Nucleus accumbens (tissue), 56 donors: ENCODE measurements around the gene CORT.
"Not testable (repeated sequence)": the region's sequence is repeated elsewhere in the genome, so short reads cannot be mapped to it uniquely, and the experiment has no call there.

Source experiments
- DNase-seq, 56 donors: peaks; one replicate each; lab custom pipeline; 2025; lab: John Stamatoyannopoulos, UW

Gene CORT

GRCh38 chr1:10473145-10473765 is 23.4 kb downstream of the CORT start:
- no peak for DNase-seq

- DNase-seq = not testable (repeated sequence)
These were observed 24.4 kb downstream of the CORT start for GRCh38 chr1:10474309-10474612.

- peak; percentile 15 to 90 (median 74) for DNase-seq
These were observed 25.0 kb downstream of the CORT start, which contains the start of gene PEX14 for GRCh38 chr1:10474613-10475507. PEX14 (plus strand) TSS chr1:10474950; CDS start chr1:10474967, 17 bp downstream.

GRCh38 chr1:10475510-10475909 is 25.7 kb downstream of the CORT start:
- DNase-seq = peak in 3 of 56 donors; percentile 31 to 40 (median 35)

GRCh38 chr1:10479296-10479695 is 29.5 kb downstream of the CORT start:
- DNase-seq = no peak

GRCh38 chr1:10480614-10481013 is 30.8 kb downstream of the CORT start:
- no peak for DNase-seq

GRCh38 chr1:10484521-10484920 is 34.7 kb downstream of the CORT start:
- DNase-seq = no peak

GRCh38 chr1:10489291-10490055 is 39.6 kb downstream of the CORT start:
- DNase-seq = no peak

GRCh38 chr1:10490286-10490970 is 40.6 kb downstream of the CORT start:
- DNase-seq = peak in 2 of 56 donors; percentile 2 to 13

- DNase-seq = no peak
These were observed 44.6 kb downstream of the CORT start for GRCh38 chr1:10494418-10494753.

- DNase-seq = peak in 50 of 56 donors; percentile 2 to 88 (median 58)
These were observed 45.1 kb downstream of the CORT start for GRCh38 chr1:10494754-10495474.

- DNase-seq = no peak
These were observed 45.6 kb downstream of the CORT start for GRCh38 chr1:10495475-10495817.

- no peak for DNase-seq
These were observed 46.1 kb downstream of the CORT start for GRCh38 chr1:10495952-10496351.

- no peak for DNase-seq
These were observed 47.3 kb downstream of the CORT start for GRCh38 chr1:10497109-10497508.

GRCh38 chr1:10498231-10498630 is 48.4 kb downstream of the CORT start:
- no peak for DNase-seq
